ENCODE data around the gene PSRC1. TPM values are rescaled to one million over a fixed set of nuclear protein-coding genes. Genes with fewer than 3 reads are reported as not detected.

Gene PSRC1
- total RNA-seq, result 10.1 and 14.3 TPM in 2 replicates
- polyA plus RNA-seq, result 9.1 and 13.7 TPM in 2 replicates

DNA sequence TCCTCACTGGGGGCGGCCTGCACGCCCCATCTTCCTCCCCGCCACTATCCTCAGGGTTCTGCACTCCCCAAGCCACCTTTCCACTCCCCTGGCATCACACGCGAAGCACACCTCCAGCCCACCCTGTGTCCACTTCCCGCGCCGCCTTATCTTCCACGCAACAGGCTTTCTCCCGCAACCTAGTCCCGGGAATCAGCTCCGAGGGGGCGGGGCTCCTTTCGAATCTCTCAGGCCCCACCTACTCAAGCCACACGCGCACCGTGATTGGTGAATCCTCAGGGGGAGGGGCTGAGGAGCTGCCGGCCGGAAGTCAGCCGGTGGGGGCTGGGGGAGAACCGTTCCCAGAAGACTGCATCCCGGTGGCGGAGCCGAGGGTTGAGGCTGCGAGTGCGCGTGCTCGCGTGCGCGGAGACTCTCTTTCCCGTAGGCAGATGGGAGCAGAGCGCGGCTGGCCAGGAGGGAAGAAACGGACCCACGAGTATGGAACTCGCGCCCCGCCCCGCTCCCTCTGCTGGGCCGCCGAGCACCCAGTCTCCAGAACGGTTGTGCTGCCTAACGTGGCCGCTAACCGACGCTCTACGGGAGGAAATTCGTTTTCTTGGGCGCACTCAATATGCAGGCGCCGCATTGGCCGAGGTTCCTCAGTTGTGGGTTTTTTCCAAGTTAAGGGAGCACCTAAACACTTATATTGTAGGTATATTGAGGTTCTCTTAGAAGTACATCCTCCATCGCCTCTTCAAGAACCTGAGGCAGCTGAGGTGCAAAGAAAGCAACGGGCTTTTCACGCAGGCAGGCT is at the start of gene PSRC1:
PSRC1 (minus strand) TSS at position 194 of the 796 bp plus-strand sequence.
- Histone ChIP-seq H3K4me2 (peak within 1 kb of the TSS; percentile 76), H4K20me1 (ENCODE audit: insufficient read depth, poor library complexity, severe bottlenecking) (no peaks in the 10 kb centered on the region), H3K4me1 (ENCODE audit: insufficient read depth) (peaks cover 8% of the 10 kb centered on the region), H3K79me2 (peaks cover 14% of the 10 kb centered on the region), H2AFZ (peak within 1 kb of the TSS; percentile 73), H3K9me2 (replicated peaks; ENCODE audit: insufficient read depth) (no peaks in the 10 kb centered on the region), H3K27ac (peak within 1 kb of the TSS; percentile 75), H3K9me3 (ENCODE audit: low read depth) (no peaks in the 10 kb centered on the region), H3K4me3 (peak within 1 kb of the TSS; percentile 27), H3K36me3 (replicated peaks; ENCODE audit: insufficient read depth, low read depth) (no peaks in the 10 kb centered on the region), H3K27me3 (no peaks in the 10 kb centered on the region)
- WGBS (ENCODE audit: low lambda C conversion rate, missing lambda C conversion rate), result 3% methylated on average over 55 of the region's 56 CpGs
- TF ChIP-seq EZH2 (IDR thresholded peaks at IDR 0.05; ENCODE audit: borderline replicate concordance), result no peak
- TF ChIP-seq, protein P1, sequence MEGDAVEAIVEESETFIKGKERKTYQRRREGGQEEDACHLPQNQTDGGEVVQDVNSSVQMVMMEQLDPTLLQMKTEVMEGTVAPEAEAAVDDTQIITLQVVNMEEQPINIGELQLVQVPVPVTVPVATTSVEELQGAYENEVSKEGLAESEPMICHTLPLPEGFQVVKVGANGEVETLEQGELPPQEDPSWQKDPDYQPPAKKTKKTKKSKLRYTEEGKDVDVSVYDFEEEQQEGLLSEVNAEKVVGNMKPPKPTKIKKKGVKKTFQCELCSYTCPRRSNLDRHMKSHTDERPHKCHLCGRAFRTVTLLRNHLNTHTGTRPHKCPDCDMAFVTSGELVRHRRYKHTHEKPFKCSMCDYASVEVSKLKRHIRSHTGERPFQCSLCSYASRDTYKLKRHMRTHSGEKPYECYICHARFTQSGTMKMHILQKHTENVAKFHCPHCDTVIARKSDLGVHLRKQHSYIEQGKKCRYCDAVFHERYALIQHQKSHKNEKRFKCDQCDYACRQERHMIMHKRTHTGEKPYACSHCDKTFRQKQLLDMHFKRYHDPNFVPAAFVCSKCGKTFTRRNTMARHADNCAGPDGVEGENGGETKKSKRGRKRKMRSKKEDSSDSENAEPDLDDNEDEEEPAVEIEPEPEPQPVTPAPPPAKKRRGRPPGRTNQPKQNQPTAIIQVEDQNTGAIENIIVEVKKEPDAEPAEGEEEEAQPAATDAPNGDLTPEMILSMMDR (IDR thresholded peaks at IDR 0.05; ENCODE audit: poor library complexity), result peak; percentile 54
- DNase-seq (ENCODE audit: low spot score), result peak; percentile 98

DNA sequence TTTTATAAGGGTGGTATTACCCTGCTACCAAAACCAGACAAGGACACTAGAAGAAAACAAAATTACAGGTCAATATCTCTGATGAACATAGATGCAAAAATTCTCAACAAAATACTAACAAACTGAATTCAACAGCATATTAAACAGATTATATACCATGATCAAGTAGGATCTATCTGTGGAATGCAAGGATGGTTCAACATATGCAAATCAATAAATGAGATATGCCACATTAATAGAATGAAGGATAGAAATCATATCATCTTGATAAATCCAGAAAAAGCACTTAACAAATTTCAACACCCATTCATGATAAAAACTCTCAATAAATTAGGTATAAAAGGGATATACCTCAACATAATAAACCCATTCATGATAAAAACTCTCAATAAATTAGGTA is 48.2 kb upstream of the PSRC1 start:
- TF ChIP-seq, protein P1 (IDR thresholded peaks at IDR 0.05; ENCODE audit: poor library complexity), result no peak
- no peak for TF ChIP-seq EZH2phosphoT487 (IDR thresholded peaks at IDR 0.05; ENCODE audit: low read depth, severe bottlenecking, unreplicated experiment)
- TF ChIP-seq EZH2 (IDR thresholded peaks at IDR 0.05; ENCODE audit: borderline replicate concordance), result no peak
- Histone ChIP-seq H3K4me1 (ENCODE audit: insufficient read depth) (no peaks in the 10 kb centered on the region), H3K36me3 (replicated peaks; ENCODE audit: insufficient read depth, low read depth) (no peaks in the 10 kb centered on the region), H3K9me2 (replicated peaks; ENCODE audit: insufficient read depth) (no peaks in the 10 kb centered on the region), H3K79me2 (no peaks in the 10 kb centered on the region), H2AFZ (no peak overlapping the region), H3K4me3 (no peak overlapping the region), H4K20me1 (ENCODE audit: insufficient read depth, poor library complexity, severe bottlenecking) (no peaks in the 10 kb centered on the region), H3K9me3 (ENCODE audit: low read depth) (peaks cover 16% of the 10 kb centered on the region), H3K27me3 (no peaks in the 10 kb centered on the region), H3K27ac (no peak overlapping the region), H3K4me2 (no peak overlapping the region)
- no peak for DNase-seq (ENCODE audit: low spot score)

- no peaks in the 10 kb centered on the region for H3K27me3 ChIP-seq
- no peaks in the 10 kb centered on the region for H3K36me3 ChIP-seq (replicated peaks; ENCODE audit: insufficient read depth, low read depth)
- peaks cover 4% of the 10 kb centered on the region for H3K9me3 ChIP-seq (ENCODE audit: low read depth)
- 89% methylated on average over 5 of the region's 5 CpGs for WGBS (ENCODE audit: low lambda C conversion rate, missing lambda C conversion rate)
- no peaks in the 10 kb centered on the region for H3K79me2 ChIP-seq
- H3K27ac ChIP-seq, result no peak overlapping the region
- H2AFZ ChIP-seq, result no peak overlapping the region
- no peak for TF ChIP-seq EZH2 (IDR thresholded peaks at IDR 0.05; ENCODE audit: borderline replicate concordance)
- TF ChIP-seq EZH2phosphoT487 (IDR thresholded peaks at IDR 0.05; ENCODE audit: low read depth, severe bottlenecking, unreplicated experiment), result no peak
- TF ChIP-seq, protein P1 (IDR thresholded peaks at IDR 0.05; ENCODE audit: poor library complexity), result no peak
- H3K9me2 ChIP-seq (replicated peaks; ENCODE audit: insufficient read depth), result no peaks in the 10 kb centered on the region
- DNase-seq (ENCODE audit: low spot score), result no peak
- H3K4me3 ChIP-seq, result no peak overlapping the region
- no peaks in the 10 kb centered on the region for H4K20me1 ChIP-seq (ENCODE audit: insufficient read depth, poor library complexity, severe bottlenecking)
- H3K4me2 ChIP-seq, result no peak overlapping the region
- no peaks in the 10 kb centered on the region for H3K4me1 ChIP-seq (ENCODE audit: insufficient read depth)
Measured at GRCh38 chr1:109327285-109327684, 44.3 kb upstream of the PSRC1 start.
